T47D (cell line): ENCODE results near the gene CBLC.

ENCODE experiments used
- DNase-seq, 2 experiments: peaks; one replicate each; pipeline versions ENCODE4 v3.0.0 to v3.0.0-alpha.2; 2011 to 2012; ENCODE audit warnings: low read depth in 1 of 2, low spot score in 1 of 2
- JUND ChIP-seq: IDR thresholded peaks from 2 replicates; pipeline ENCODE4 v1.6.1; 2012; ENCODE audit warnings: low read depth
- in situ Hi-C: cut with HindIII; loops from 2 replicates; pipeline ENCODE4 v1.10.0; 2016; ENCODE audit warnings: low sequenced_read_pairs, low pct_unique_long_range_greater_than_20kb

CBLC gene

GRCh38 chr19:44741258-44741731 is 36.4 kb upstream of the CBLC start:
- in situ Hi-C loops: no loop called here
- TF ChIP-seq JUND: no peak; the same call in 1 of the 2 replicates
- DNase-seq: peak in 1 of 2 experiments; percentile 88

GRCh38 chr19:44741841-44742329 is 35.8 kb upstream of the CBLC start:
- DNase-seq: peak in 1 of 2 experiments; percentile 98

GRCh38 chr19:44742330-44743061 is 35.2 kb upstream of the CBLC start:
- in situ Hi-C loops: no loop called here
- no peak for TF ChIP-seq JUND
- no peak for DNase-seq

More at GRCh38 chr19:44741841-44742329, 35.8 kb upstream of the CBLC start:
- TF ChIP-seq JUND: peak; percentile 87
- in situ Hi-C loops: no loop called here

- in situ Hi-C loops: no loop called here
- no peak for DNase-seq
- no peak for TF ChIP-seq JUND
These were observed 32.8 kb upstream of the CBLC start for GRCh38 chr19:44744871-44745332.

- DNase-seq: peak in 1 of 2 experiments; percentile 71
- no peak for TF ChIP-seq JUND
- in situ Hi-C loops: no loop called here
These were observed 32.3 kb upstream of the CBLC start for GRCh38 chr19:44745341-44745831.

GRCh38 chr19:44745887-44746600 is 31.6 kb upstream of the CBLC start:
- no peak for TF ChIP-seq JUND
- in situ Hi-C loops: no loop called here
- no peak for DNase-seq

GRCh38 chr19:44746616-44746945 is 31.1 kb upstream of the CBLC start:
- in situ Hi-C loops: no loop called here
- DNase-seq: no peak
- no peak for TF ChIP-seq JUND

- in situ Hi-C loops: no loop called here
- peak; percentile 67 for TF ChIP-seq JUND
- peak; percentile 59 to 97 for DNase-seq
These were observed 30.5 kb upstream of the CBLC start for GRCh38 chr19:44746946-44747738.

GRCh38 chr19:44747739-44748425 is 29.8 kb upstream of the CBLC start:
- no peak for TF ChIP-seq JUND
- DNase-seq: peak in 1 of 2 experiments; percentile 78
- in situ Hi-C loops: no loop called here

- peak; percentile 60 to 90 for DNase-seq
- in situ Hi-C loops: no loop called here
- TF ChIP-seq JUND: no peak
These were observed 29.1 kb upstream of the CBLC start, which contains the start of gene BCL3 for GRCh38 chr19:44748426-44749254. Gene BCL3, plus strand, starts transcription at chr19:44748708. Its CDS starts 83 bp downstream, at chr19:44748791.

GRCh38 chr19:44749292-44749691 is 28.4 kb upstream of the CBLC start:
- no peak for DNase-seq
- no peak for TF ChIP-seq JUND
- in situ Hi-C loops: no loop called here
